SK-N-SH (cell line): ENCODE results near the gene ATL1. TPM values are rescaled to one million over a fixed set of nuclear protein-coding genes. Genes with fewer than 3 reads are reported as not detected.
A peak's percentile ranks its signal among the peaks of the same experiment; 100 is the strongest.

Source experiments
- CTCF ChIA-PET: fragments of 300-600, 350-600 bp; formaldehyde crosslinking; extraction: SDS; loops from one replicate; lab custom pipeline; 2021; lab: Yijun Ruan, JAX
- POLR2A ChIA-PET: fragments of 350-600 bp; sonication (Branson Sonifier 250); formaldehyde crosslinking; extraction: SDS; loops from one replicate; lab custom pipeline; 2020; ENCODE audit warnings: antibody characterized with exemption, inconsistent platforms; lab: Yijun Ruan, JAX
- DNase-seq: peaks from one replicate; pipeline ENCODE4 v3.0.0; 2012
- H2AFZ ChIP-seq: fragments of 200-600 bp; sonication (generic); 2 replicates; pipeline ENCODE4 v1.8.1; 2016; ENCODE audit warnings: antibody characterized with exemption, mild to moderate bottlenecking, low read depth
- H3F3A ChIP-seq: fragments of 200-600 bp; sonication (generic); replicated peaks from 2 replicates; pipeline ENCODE3; 2016; ENCODE audit warnings: antibody characterized with exemption, mild to moderate bottlenecking; ENCODE audit not compliant: insufficient read depth
- H3K27ac ChIP-seq, 2 experiments: fragments of 200-500 bp in 1 of 2; fragments of 200-600 bp in 1 of 2; sonication (Bioruptor generic) in 1 of 2; sonication (generic), shearing (Covaris generic) in 1 of 2; 2 replicates each; pipeline versions ENCODE4 v1.5.1 to v1.6.1; 2014 to 2016; ENCODE audit warnings: low read depth in 2 of 2, inconsistent platforms in 1 of 2, low read length in 1 of 2, mild to moderate bottlenecking in 1 of 2, mixed read lengths in 1 of 2
- H3K27me3 ChIP-seq: fragments of 200-600 bp; sonication (generic), shearing (Covaris generic); 2 replicates; pipeline ENCODE4 v1.6.1; 2016; ENCODE audit warnings: mixed run types; ENCODE audit not compliant: insufficient read depth
- H3K36me3 ChIP-seq, 2 experiments: fragments of 200-500 bp in 1 of 2; fragments of 200-600 bp in 1 of 2; sonication (Bioruptor generic) in 1 of 2; sonication (generic) in 1 of 2; replicated peaks in 1 of 2; 2 replicates each; pipeline versions ENCODE3 to v1.5.1; 2014 to 2016; ENCODE audit warnings: low read length in 1 of 2, mild to moderate bottlenecking in 1 of 2; ENCODE audit not compliant: insufficient read depth in 2 of 2, control insufficient read depth in 1 of 2
- H3K4me1 ChIP-seq, 2 experiments: fragments of 200-500 bp in 1 of 2; fragments of 200-600 bp in 1 of 2; sonication (Bioruptor generic) in 1 of 2; sonication (generic), shearing (Covaris generic) in 1 of 2; 2 replicates each; pipeline versions ENCODE4 v1.5.1 to v1.6.1; 2014 to 2016; ENCODE audit warnings: low read depth in 1 of 2, low read length in 1 of 2, mixed run types in 1 of 2; ENCODE audit not compliant: insufficient read depth in 2 of 2, control insufficient read depth in 1 of 2
- H3K4me2 ChIP-seq: fragments of 200-600 bp; sonication (generic), shearing (Covaris generic); 2 replicates; pipeline ENCODE4 v1.6.1; 2017; ENCODE audit warnings: mixed run types
- H3K4me3 ChIP-seq, 2 experiments: fragments of 200-500 bp in 1 of 2; fragments of 200-600 bp in 1 of 2; sonication (Bioruptor generic) in 1 of 2; sonication (generic), shearing (Covaris generic) in 1 of 2; 2 replicates each; pipeline versions ENCODE4 v1.5.1 to v1.8.1; 2014 to 2016; ENCODE audit warnings: low read depth in 2 of 2, inconsistent platforms in 1 of 2, low read length in 1 of 2, mild to moderate bottlenecking in 1 of 2, mixed read lengths in 1 of 2, moderate library complexity in 1 of 2
- H3K79me2 ChIP-seq: fragments of 200-600 bp; sonication (generic); 2 replicates; pipeline ENCODE4 v1.8.1; 2017; ENCODE audit warnings: mild to moderate bottlenecking; ENCODE audit not compliant: insufficient read depth
- H3K9ac ChIP-seq: fragments of 200-600 bp; sonication (generic); 2 replicates; pipeline ENCODE4 v1.6.1; 2017; ENCODE audit warnings: mixed run types
- H3K9me2 ChIP-seq: fragments of 200-600 bp; sonication (generic); 2 replicates; pipeline ENCODE4 v1.6.1; 2017; ENCODE audit warnings: mixed run types
- H3K9me3 ChIP-seq: fragments of 200-600 bp; sonication (generic); 2 replicates; pipeline ENCODE4 v1.6.1; 2017; ENCODE audit warnings: mixed run types, mild to moderate bottlenecking, moderate library complexity
- H4K20me1 ChIP-seq: fragments of 200-600 bp; sonication (generic); 2 replicates; pipeline ENCODE4 v1.6.1; 2017; ENCODE audit warnings: mild to moderate bottlenecking, mixed run types; ENCODE audit not compliant: insufficient read depth
- EP300 ChIP-seq, 2 experiments: IDR thresholded peaks; 2 replicates each; pipeline versions ENCODE4 v1.4.0 to v1.6.1; 2012; ENCODE audit warnings: borderline replicate concordance in 1 of 2, low read depth in 1 of 2, low read length in 1 of 2
- FOSL2 ChIP-seq: IDR thresholded peaks from 2 replicates; pipeline ENCODE4 v1.4.0; 2012; ENCODE audit warnings: low read depth, mild to moderate bottlenecking, moderate library complexity, borderline replicate concordance
- GATA2 ChIP-seq: sonication (generic); formaldehyde crosslinking; IDR thresholded peaks from 2 replicates; pipeline ENCODE4 v1.5.0; 2020; ENCODE audit warnings: mild to moderate bottlenecking, missing genetic modification reagents
- IRF3 ChIP-seq: fragments of 150-350 bp; IDR thresholded peaks from 2 replicates; pipeline ENCODE4 v1.6.1; 2016; ENCODE audit warnings: mild to moderate bottlenecking, low read depth, low read length
- MXI1 ChIP-seq: IDR thresholded peaks from 2 replicates; pipeline ENCODE4 v1.6.1; 2012; ENCODE audit warnings: mild to moderate bottlenecking, low read depth, low read length, improper control_type of control experiment
- NRF1 ChIP-seq: IDR thresholded peaks from 2 replicates; pipeline ENCODE4 v1.6.1; 2012; ENCODE audit warnings: low read depth, mild to moderate bottlenecking, low read length
- RXRA ChIP-seq: IDR thresholded peaks from 2 replicates; pipeline ENCODE4 v1.4.0; 2012; ENCODE audit warnings: low read depth, mild to moderate bottlenecking, borderline replicate concordance
- SMC3 ChIP-seq: IDR thresholded peaks from 2 replicates; pipeline ENCODE4 v1.6.1; 2012; ENCODE audit warnings: low read depth, low read length, improper control_type of control experiment
- TCF12 ChIP-seq: IDR thresholded peaks from 2 replicates; pipeline ENCODE4 v1.4.0; 2012
- TEAD4 ChIP-seq: IDR thresholded peaks from 2 replicates; pipeline ENCODE4 v1.4.0; 2012; ENCODE audit warnings: mild to moderate bottlenecking, borderline replicate concordance; ENCODE audit not compliant: insufficient read depth
- YY1 ChIP-seq: IDR thresholded peaks from 2 replicates; pipeline ENCODE4 v1.4.0; 2012; ENCODE audit warnings: low read depth, mild to moderate bottlenecking
- WGBS: methylation state at CpG from one replicate; pipeline ENCODE4 v1.1.6; 2017; ENCODE audit warnings: low lambda C conversion rate; 5-methylcytosine and 5-hydroxymethylcytosine counted together
- polyA plus RNA-seq, 3 experiments: library from polyadenylated mRNA; depleted of rRNA; stranded (reverse); fragments of >200 nt; gene quantifications; 2 replicates each; pipeline ENCODE4 v1.2.3, GENCODE V29; 2012
- TF ChIP-seq, protein P1 (sequence below): IDR thresholded peaks from 2 replicates; pipeline ENCODE4 v1.6.1; 2012; ENCODE audit warnings: mild to moderate bottlenecking, low read depth, low read length, moderate library complexity
- TF ChIP-seq, protein P2 (sequence below): IDR thresholded peaks from 2 replicates; pipeline ENCODE4 v1.4.0; 2012; ENCODE audit warnings: low read depth
- TF ChIP-seq, protein P3 (sequence below): fragments of 150-350 bp; IDR thresholded peaks from 2 replicates; pipeline ENCODE4 v1.6.1; 2017; ENCODE audit warnings: antibody characterized with exemption, low read length, low read depth, borderline replicate concordance

Gene ATL1
- polyA plus RNA-seq, 1 of the 3 experiments (the other 2 are of a cell fraction): 7.3 TPM

GRCh38 chr14:50530358-50530757 lies 29.6 kb upstream of the ATL1 start:
- Histone ChIP-seq H3K9ac (peak overlapping the region; percentile 95), H3K27ac (peak overlapping the region; percentile 91 to 96; a peak in 3 of 4 replicates), H3K79me2 (peaks cover 70% of the 10 kb centered on the region), H3K4me3 (peak overlapping the region; percentile 90), H3K9me3 (no peaks in the 10 kb centered on the region), H3F3A (peaks cover 44% of the 10 kb centered on the region), H3K36me3 (peaks cover 0 to 17% of the 10 kb centered on the region in 2 experiments), H3K9me2 (no peaks in the 10 kb centered on the region), H3K27me3 (no peaks in the 10 kb centered on the region), H3K4me1 (peaks cover 19 to 34% of the 10 kb centered on the region in 2 experiments), H2AFZ (no peak overlapping the region), H3K4me2 (peak overlapping the region; percentile 86), H4K20me1 (peaks cover 20% of the 10 kb centered on the region)
- TF ChIP-seq, protein P1, sequence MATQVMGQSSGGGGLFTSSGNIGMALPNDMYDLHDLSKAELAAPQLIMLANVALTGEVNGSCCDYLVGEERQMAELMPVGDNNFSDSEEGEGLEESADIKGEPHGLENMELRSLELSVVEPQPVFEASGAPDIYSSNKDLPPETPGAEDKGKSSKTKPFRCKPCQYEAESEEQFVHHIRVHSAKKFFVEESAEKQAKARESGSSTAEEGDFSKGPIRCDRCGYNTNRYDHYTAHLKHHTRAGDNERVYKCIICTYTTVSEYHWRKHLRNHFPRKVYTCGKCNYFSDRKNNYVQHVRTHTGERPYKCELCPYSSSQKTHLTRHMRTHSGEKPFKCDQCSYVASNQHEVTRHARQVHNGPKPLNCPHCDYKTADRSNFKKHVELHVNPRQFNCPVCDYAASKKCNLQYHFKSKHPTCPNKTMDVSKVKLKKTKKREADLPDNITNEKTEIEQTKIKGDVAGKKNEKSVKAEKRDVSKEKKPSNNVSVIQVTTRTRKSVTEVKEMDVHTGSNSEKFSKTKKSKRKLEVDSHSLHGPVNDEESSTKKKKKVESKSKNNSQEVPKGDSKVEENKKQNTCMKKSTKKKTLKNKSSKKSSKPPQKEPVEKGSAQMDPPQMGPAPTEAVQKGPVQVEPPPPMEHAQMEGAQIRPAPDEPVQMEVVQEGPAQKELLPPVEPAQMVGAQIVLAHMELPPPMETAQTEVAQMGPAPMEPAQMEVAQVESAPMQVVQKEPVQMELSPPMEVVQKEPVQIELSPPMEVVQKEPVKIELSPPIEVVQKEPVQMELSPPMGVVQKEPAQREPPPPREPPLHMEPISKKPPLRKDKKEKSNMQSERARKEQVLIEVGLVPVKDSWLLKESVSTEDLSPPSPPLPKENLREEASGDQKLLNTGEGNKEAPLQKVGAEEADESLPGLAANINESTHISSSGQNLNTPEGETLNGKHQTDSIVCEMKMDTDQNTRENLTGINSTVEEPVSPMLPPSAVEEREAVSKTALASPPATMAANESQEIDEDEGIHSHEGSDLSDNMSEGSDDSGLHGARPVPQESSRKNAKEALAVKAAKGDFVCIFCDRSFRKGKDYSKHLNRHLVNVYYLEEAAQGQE: no peak
- peak in 1 of 2 experiments; percentile 17; a peak in 1 of 4 replicates for TF ChIP-seq EP300 (IDR thresholded peaks at IDR 0.05; ENCODE audit: borderline replicate concordance in 1 of 2, low read depth in 1 of 2, low read length in 1 of 2)
- peak; percentile 11; the same call in 1 of the 2 replicates for TF ChIP-seq TCF12
- TF ChIP-seq FOSL2: peak; percentile 59; the same call in 1 of the 2 replicates
- TF ChIP-seq TEAD4: no peak
- peak; percentile 69; the same call in 1 of the 2 replicates for TF ChIP-seq RXRA
- CTCF ChIA-PET: interaction anchor here (0.6 kb wide), 1 partner anchor 26 kb away, joined by 3 read pairs; no protein-coding TSS in a partner anchor
- POLR2A ChIA-PET: no interaction called here
- WGBS: 2% methylated on average over 1 of the region's 1 CpG
- no peak for DNase-seq

- no peak for DNase-seq
- ChIA-PET POLR2A (interaction anchor here (1.3 kb wide), 1 partner anchor 188 kb away, joined by 6 read pairs; no protein-coding TSS in a partner anchor), CTCF (interaction anchor here (1.2 to 3.0 kb wide), 8 partner anchors 8 to 219 kb away, joined by 3 to 56 read pairs (median 8); partner anchors contain the start of genes DMAC2L and L2HGDH)
- peaks cover 65% of the 10 kb centered on the region for H3K79me2 ChIP-seq
- no peaks in the 10 kb centered on the region for H3K27me3 ChIP-seq
- no peaks in the 10 kb centered on the region for H3K9me3 ChIP-seq
- H3F3A ChIP-seq: peaks cover 39% of the 10 kb centered on the region
- peak overlapping the region; percentile 86 for H3K4me2 ChIP-seq
- 14% methylated on average over 8 of the region's 8 CpGs for WGBS
- H3K9me2 ChIP-seq: no peaks in the 10 kb centered on the region
- H3K4me3 ChIP-seq: peak overlapping the region; percentile 90
- H4K20me1 ChIP-seq: peaks cover 17% of the 10 kb centered on the region
- H3K4me1 ChIP-seq: peaks cover 18 to 31% of the 10 kb centered on the region in 2 experiments
- no peak overlapping the region for H2AFZ ChIP-seq
- peaks cover 0 to 17% of the 10 kb centered on the region in 2 experiments for H3K36me3 ChIP-seq
- TF ChIP-seq NRF1: no peak
- TF ChIP-seq EP300 (IDR thresholded peaks at IDR 0.05; ENCODE audit: borderline replicate concordance in 1 of 2, low read depth in 1 of 2, low read length in 1 of 2): no peak
- no peak for TF ChIP-seq YY1
- TF ChIP-seq, protein P2, sequence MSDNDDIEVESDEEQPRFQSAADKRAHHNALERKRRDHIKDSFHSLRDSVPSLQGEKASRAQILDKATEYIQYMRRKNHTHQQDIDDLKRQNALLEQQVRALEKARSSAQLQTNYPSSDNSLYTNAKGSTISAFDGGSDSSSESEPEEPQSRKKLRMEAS: no peak
- TF ChIP-seq, protein P3, sequence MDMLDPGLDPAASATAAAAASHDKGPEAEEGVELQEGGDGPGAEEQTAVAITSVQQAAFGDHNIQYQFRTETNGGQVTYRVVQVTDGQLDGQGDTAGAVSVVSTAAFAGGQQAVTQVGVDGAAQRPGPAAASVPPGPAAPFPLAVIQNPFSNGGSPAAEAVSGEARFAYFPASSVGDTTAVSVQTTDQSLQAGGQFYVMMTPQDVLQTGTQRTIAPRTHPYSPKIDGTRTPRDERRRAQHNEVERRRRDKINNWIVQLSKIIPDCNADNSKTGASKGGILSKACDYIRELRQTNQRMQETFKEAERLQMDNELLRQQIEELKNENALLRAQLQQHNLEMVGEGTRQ: no peak
- TF ChIP-seq IRF3: no peak
- TF ChIP-seq SMC3: no peak
- TF ChIP-seq GATA2: no peak
- TF ChIP-seq MXI1: no peak; the same call in 1 of the 2 replicates
- peak overlapping the region; percentile 95 for H3K9ac ChIP-seq
- peak overlapping the region; percentile 91 to 96 for H3K27ac ChIP-seq
Measured at GRCh38 chr14:50530794-50531365, 29.1 kb upstream of the ATL1 start.
